Adrenal gland (tissue), 5 donors: ENCODE results near the gene ADARB2.

ENCODE experiments used
- POLR2A ChIP-seq, 2 donors: fragments of 450-650 bp; IDR thresholded peaks; one replicate each; pipeline ENCODE4 v1.6.1; 2017; ENCODE audit warnings: antibody characterized with exemption in 2 of 2, mild to moderate bottlenecking in 2 of 2, moderate library complexity in 1 of 2
- TF ChIP-seq, protein P1 (sequence below), 6 experiments: fragments of 450-650 bp in 4 of 6; fragments of 200-600 bp in 2 of 6; sonication (generic) in 1 of 6; IDR thresholded peaks; 1 replicate in 5 of 6; 2 replicates in 1 of 6; pipeline versions ENCODE4 v1.5.1 to v1.8.0; 2016 to 2021; ENCODE audit warnings: antibody characterized with exemption in 6 of 6, mild to moderate bottlenecking in 2 of 6, moderate library complexity in 1 of 6
- donor health status: DM: no; HTN: no; CAD: no.

GRCh38 chr10:1658658-1659057 is 78.7 kb downstream of the ADARB2 start:
- TF ChIP-seq, protein P1, sequence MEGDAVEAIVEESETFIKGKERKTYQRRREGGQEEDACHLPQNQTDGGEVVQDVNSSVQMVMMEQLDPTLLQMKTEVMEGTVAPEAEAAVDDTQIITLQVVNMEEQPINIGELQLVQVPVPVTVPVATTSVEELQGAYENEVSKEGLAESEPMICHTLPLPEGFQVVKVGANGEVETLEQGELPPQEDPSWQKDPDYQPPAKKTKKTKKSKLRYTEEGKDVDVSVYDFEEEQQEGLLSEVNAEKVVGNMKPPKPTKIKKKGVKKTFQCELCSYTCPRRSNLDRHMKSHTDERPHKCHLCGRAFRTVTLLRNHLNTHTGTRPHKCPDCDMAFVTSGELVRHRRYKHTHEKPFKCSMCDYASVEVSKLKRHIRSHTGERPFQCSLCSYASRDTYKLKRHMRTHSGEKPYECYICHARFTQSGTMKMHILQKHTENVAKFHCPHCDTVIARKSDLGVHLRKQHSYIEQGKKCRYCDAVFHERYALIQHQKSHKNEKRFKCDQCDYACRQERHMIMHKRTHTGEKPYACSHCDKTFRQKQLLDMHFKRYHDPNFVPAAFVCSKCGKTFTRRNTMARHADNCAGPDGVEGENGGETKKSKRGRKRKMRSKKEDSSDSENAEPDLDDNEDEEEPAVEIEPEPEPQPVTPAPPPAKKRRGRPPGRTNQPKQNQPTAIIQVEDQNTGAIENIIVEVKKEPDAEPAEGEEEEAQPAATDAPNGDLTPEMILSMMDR (IDR thresholded peaks at IDR 0.05): no peak
- no peak for TF ChIP-seq POLR2A (IDR thresholded peaks at IDR 0.05)
